Activated naive CD4-positive, alpha-beta T cell treated with anti-CD3 and anti-CD28 coated beads for 36 hours (primary cell): ENCODE results near the gene SIPA1L3. TPM values are rescaled to one million over a fixed set of nuclear protein-coding genes. Genes with fewer than 3 reads are reported as not detected.

Experiments
- CTCF ChIA-PET: fragments of 350-600 bp; sonication (Branson Sonifier 250); formaldehyde crosslinking; loops from one replicate; lab custom pipeline; 2021; ENCODE audit warnings: antibody characterized with exemption; lab: Charles Lee
- DNase-seq: peaks from one replicate; pipeline ENCODE4 v3.0.0-alpha.2; 2020
- H3K27ac Mint-ChIP-seq: one replicate; pipeline ENCODE4 v1.8.0; 2021; ENCODE audit warnings: mild to moderate bottlenecking, mixed read lengths
- H3K27me3 Mint-ChIP-seq: one replicate; pipeline ENCODE4 v1.8.0; 2021; ENCODE audit warnings: low read depth, mixed read lengths
- H3K36me3 Mint-ChIP-seq: one replicate; pipeline ENCODE4 v1.8.0; 2021; ENCODE audit warnings: low read depth, mixed read lengths
- H3K4me1 Mint-ChIP-seq: one replicate; pipeline ENCODE4 v1.8.0; 2021; ENCODE audit warnings: low read depth, mixed read lengths
- H3K4me3 Mint-ChIP-seq: one replicate; pipeline ENCODE4 v1.8.0; 2021; ENCODE audit warnings: mild to moderate bottlenecking, moderate library complexity, mixed read lengths
- H3K9me3 Mint-ChIP-seq: one replicate; pipeline ENCODE4 v1.8.0; 2021; ENCODE audit warnings: mixed read lengths
- intact Hi-C: fragments of 100-400 bp; cut with micrococcal nuclease; formaldehyde crosslinking; loops from one replicate; pipeline ENCODE4 v1.15.1; 2023
- total RNA-seq, 2 experiments: library from RNA; stranded (reverse); gene quantifications; one replicate each; pipeline ENCODE4 v1.2.3, GENCODE V29; 2021

SIPA1L3 gene
- total RNA-seq, 2 experiments from 2014 or later, result 8.1 to 10.4 TPM

- Mint-ChIP-seq H3K27me3 (no peaks in the 10 kb centered on the region), H3K9me3 (peaks cover 18% of the 10 kb centered on the region), H3K36me3 (peaks cover 24% of the 10 kb centered on the region), H3K4me1 (no peaks in the 10 kb centered on the region), H3K4me3 (no peak overlapping the region), H3K27ac (no peak overlapping the region)
- CTCF ChIA-PET, result no interaction called here
- no peak for DNase-seq
- intact Hi-C loops, result no loop called here
These were observed 63.7 kb downstream of the SIPA1L3 start for GRCh38 chr19:37970699-37971098.

DNA sequence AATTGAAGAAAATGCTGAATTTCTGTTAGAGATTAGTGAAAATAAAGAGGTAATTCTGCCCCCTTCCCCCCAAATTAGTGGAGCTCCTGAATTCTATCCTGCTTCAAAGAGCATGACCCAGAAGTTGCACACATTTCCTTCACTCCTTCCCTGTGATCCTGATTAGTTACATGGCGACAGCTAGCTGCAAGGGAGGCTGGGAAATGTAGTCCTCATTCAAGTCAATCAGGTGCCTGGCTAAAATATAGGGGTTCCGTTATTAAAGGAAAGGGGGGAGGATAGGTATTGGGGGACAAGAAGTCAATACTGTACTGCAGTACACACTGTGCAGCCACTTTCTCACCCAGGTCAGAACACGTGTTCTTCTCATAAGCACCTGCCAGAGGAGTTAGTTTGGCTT is 65.8 kb downstream of the SIPA1L3 start:
- Mint-ChIP-seq H3K4me3 (no peak overlapping the region), H3K36me3 (peaks cover 25% of the 10 kb centered on the region), H3K27me3 (no peaks in the 10 kb centered on the region), H3K4me1 (no peaks in the 10 kb centered on the region), H3K27ac (no peak overlapping the region), H3K9me3 (peaks cover 18% of the 10 kb centered on the region)
- CTCF ChIA-PET, result interaction anchor here (0.7 kb wide), 1 partner anchor 70 kb away, joined by 3 read pairs; no protein-coding TSS in a partner anchor
- intact Hi-C loops, result no loop called here
- no peak for DNase-seq

DNA sequence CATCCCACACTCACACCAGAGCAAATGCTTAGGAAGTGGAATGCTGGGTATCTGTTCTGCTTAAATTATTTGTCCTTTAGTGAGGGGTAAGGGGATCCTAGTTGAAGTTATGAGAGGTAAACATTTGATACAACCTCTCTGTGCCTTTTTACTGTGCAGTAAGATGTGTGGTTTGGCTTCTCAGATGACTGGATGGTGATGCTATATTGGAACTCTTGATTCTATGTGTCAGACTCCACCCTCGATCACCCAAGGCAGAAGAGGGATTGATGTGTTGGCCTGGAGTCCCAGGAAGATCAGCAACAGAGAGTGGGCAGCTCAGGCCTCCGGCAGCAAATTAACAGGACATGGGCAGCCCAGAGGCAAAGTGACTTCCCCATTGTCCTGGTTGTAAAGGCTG is 66.7 kb downstream of the SIPA1L3 start:
- Mint-ChIP-seq H3K27ac (no peak overlapping the region), H3K27me3 (no peaks in the 10 kb centered on the region), H3K36me3 (peaks cover 25% of the 10 kb centered on the region), H3K9me3 (peaks cover 16% of the 10 kb centered on the region), H3K4me1 (no peaks in the 10 kb centered on the region), H3K4me3 (no peak overlapping the region)
- CTCF ChIA-PET, result no interaction called here
- DNase-seq, result no peak
- intact Hi-C loops, result no loop called here

DNA sequence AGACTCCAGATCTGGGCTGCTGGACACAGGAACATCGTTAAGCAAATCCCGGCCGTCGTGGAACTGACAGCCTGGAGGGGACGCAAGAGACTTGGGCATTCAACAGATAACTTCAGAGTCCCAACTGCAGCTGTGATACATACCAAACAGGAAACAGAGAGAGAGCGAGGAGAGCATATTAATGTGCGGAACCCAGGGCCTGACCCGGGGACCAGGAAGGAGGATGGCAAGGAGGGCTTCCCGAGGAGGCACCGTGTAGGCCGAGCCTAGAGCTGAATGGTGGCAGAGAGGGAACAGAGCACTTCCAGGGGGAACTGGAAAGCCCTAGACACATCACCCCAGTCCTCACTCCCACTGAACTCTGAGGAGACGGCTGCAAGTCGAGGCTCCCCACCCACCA is 68.1 kb downstream of the SIPA1L3 start:
- Mint-ChIP-seq H3K27ac (no peak overlapping the region), H3K4me1 (no peaks in the 10 kb centered on the region), H3K4me3 (no peak overlapping the region), H3K9me3 (peaks cover 13% of the 10 kb centered on the region), H3K27me3 (no peaks in the 10 kb centered on the region), H3K36me3 (peaks cover 21% of the 10 kb centered on the region)
- no peak for DNase-seq
- CTCF ChIA-PET, result no interaction called here
- intact Hi-C loops, result no loop called here

- Mint-ChIP-seq H3K4me1 (no peaks in the 10 kb centered on the region), H3K4me3 (no peak overlapping the region), H3K9me3 (peaks cover 6% of the 10 kb centered on the region), H3K27me3 (no peaks in the 10 kb centered on the region), H3K27ac (no peak overlapping the region), H3K36me3 (peaks cover 18% of the 10 kb centered on the region)
- CTCF ChIA-PET, result interaction anchor here (0.9 kb wide), 1 partner anchor 11 kb away, joined by 3 read pairs; no protein-coding TSS in a partner anchor
- no peak for DNase-seq
- intact Hi-C loops, result no loop called here
These were observed 68.8 kb downstream of the SIPA1L3 start for GRCh38 chr19:37975596-37976515.

DNA sequence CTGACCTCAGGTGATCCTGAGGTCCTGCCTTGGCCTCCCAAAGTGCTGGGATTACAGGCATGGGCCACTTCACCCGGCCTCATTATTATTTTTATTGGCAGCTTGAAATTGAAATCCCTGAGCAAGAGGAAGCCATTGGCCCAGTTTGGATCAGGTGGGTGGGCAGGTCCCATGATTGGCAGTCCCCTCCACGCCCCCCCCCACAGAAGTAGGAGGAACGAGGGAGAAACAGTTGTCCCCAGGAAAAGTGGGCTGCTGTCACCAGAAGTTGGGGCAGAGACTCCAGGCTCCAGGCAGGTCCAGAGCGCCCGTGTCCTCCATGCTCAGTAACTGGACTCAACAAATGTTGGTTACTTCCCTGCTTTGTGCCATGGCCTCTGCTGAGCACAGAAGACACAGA is 70.4 kb downstream of the SIPA1L3 start:
- intact Hi-C loops, result no loop called here
- Mint-ChIP-seq H3K27ac (no peak overlapping the region), H3K4me3 (no peak overlapping the region), H3K9me3 (peaks cover 2% of the 10 kb centered on the region), H3K27me3 (no peaks in the 10 kb centered on the region), H3K36me3 (peaks cover 9% of the 10 kb centered on the region), H3K4me1 (no peaks in the 10 kb centered on the region)
- no peak for DNase-seq
- CTCF ChIA-PET, result no interaction called here

GRCh38 chr19:37977992-37978391 is 71.0 kb downstream of the SIPA1L3 start:
- H3K36me3 Mint-ChIP-seq, result peaks cover 9% of the 10 kb centered on the region
- H3K27me3 Mint-ChIP-seq, result no peaks in the 10 kb centered on the region
- no peak overlapping the region for H3K27ac Mint-ChIP-seq
- no peak overlapping the region for H3K4me3 Mint-ChIP-seq
- no peaks in the 10 kb centered on the region for H3K4me1 Mint-ChIP-seq
- intact Hi-C loops, result no loop called here
- no peaks in the 10 kb centered on the region for H3K9me3 Mint-ChIP-seq
- no peak for DNase-seq
- CTCF ChIA-PET, result no interaction called here

GRCh38 chr19:37979547-37980082 is 72.6 kb downstream of the SIPA1L3 start:
- intact Hi-C loops, result no loop called here
- Mint-ChIP-seq H3K9me3 (no peaks in the 10 kb centered on the region), H3K36me3 (peaks cover 3% of the 10 kb centered on the region), H3K4me1 (no peaks in the 10 kb centered on the region), H3K27ac (no peak overlapping the region), H3K27me3 (no peaks in the 10 kb centered on the region), H3K4me3 (no peak overlapping the region)
- DNase-seq, result no peak
- CTCF ChIA-PET, result no interaction called here

- H3K27ac Mint-ChIP-seq, result no peak overlapping the region
- CTCF ChIA-PET, result interaction anchor here (0.6 kb wide), 1 partner anchor 117 kb away, joined by 3 read pairs; no protein-coding TSS in a partner anchor
- H3K9me3 Mint-ChIP-seq, result no peaks in the 10 kb centered on the region
- no peaks in the 10 kb centered on the region for H3K27me3 Mint-ChIP-seq
- no peaks in the 10 kb centered on the region for H3K4me1 Mint-ChIP-seq
- intact Hi-C loops, result no loop called here
- H3K36me3 Mint-ChIP-seq, result peaks cover 2% of the 10 kb centered on the region
- DNase-seq, result no peak
- H3K4me3 Mint-ChIP-seq, result no peak overlapping the region
These were observed 73.6 kb downstream of the SIPA1L3 start for GRCh38 chr19:37980419-37981170.

DNA sequence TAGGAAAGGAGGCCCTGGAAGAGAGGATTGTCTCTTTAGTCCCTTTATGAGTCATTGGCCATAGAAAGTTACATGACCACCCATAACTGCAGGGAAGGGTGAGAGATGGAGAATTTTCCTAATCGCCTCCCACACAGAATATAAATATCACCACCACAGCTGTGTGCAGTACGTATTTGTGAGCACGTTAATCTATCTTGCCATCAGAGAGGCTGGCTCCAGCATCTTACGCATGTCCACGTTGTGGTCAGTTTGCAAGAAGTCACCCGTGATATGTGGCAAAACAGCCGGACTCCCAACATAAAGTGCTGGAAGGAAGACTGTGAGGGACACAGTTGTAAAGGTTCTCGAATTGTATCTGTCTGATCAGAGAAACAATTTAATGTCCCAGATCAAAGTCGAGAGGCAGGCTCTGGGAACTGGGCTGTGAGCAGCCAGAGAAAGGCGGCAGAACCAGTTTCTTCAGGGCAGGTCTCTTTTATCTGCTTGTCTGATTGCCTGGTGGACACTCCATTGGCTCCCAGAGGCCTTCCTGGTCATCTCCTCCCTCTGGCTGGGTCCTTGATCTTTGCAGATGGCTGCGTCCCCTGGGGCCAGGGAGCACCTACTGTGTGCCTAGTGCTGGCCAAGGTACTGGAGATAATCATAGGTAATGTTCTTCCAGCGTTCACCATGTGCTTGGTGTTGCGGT is 74.9 kb downstream of the SIPA1L3 start:
- peaks cover 8% of the 10 kb centered on the region for H3K4me1 Mint-ChIP-seq
- H3K9me3 Mint-ChIP-seq, result no peaks in the 10 kb centered on the region
- no peaks in the 10 kb centered on the region for H3K27me3 Mint-ChIP-seq
- no peak overlapping the region for H3K27ac Mint-ChIP-seq
- DNase-seq, result no peak
- no peak overlapping the region for H3K4me3 Mint-ChIP-seq
- CTCF ChIA-PET, result no interaction called here
- H3K36me3 Mint-ChIP-seq, result no peaks in the 10 kb centered on the region
- intact Hi-C loops, result no loop called here

DNA sequence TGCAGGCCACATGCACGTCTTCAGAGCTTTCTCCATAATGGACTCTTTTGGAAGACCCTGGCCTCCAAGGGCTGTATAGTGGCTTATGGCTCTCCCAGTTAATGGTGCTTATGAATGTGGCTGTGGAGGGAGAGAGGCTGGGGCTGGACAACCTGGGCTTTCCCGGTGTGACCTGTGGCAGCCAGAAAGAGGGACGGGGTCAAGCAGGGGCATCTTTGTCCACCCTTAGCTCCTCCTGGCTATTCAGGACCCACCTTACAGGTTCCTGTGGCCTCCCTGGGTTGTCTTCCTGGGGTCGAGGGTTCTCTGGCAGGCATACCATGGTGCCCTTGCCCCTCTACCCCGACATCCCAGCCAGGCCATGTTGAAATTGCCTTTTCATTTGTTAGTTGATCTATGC is 75.6 kb downstream of the SIPA1L3 start:
- Mint-ChIP-seq H3K9me3 (no peaks in the 10 kb centered on the region), H3K4me3 (no peak overlapping the region), H3K4me1 (peaks cover 8% of the 10 kb centered on the region), H3K36me3 (no peaks in the 10 kb centered on the region), H3K27me3 (no peaks in the 10 kb centered on the region), H3K27ac (no peak overlapping the region)
- CTCF ChIA-PET, result no interaction called here
- DNase-seq, result no peak
- intact Hi-C loops, result no loop called here

- DNase-seq, result no peak
- Mint-ChIP-seq H3K4me1 (peaks cover 8% of the 10 kb centered on the region), H3K4me3 (no peak overlapping the region), H3K36me3 (no peaks in the 10 kb centered on the region), H3K27ac (no peak overlapping the region), H3K27me3 (no peaks in the 10 kb centered on the region), H3K9me3 (no peaks in the 10 kb centered on the region)
- CTCF ChIA-PET, result no interaction called here
- intact Hi-C loops, result no loop called here
These were observed 76.1 kb downstream of the SIPA1L3 start for GRCh38 chr19:37983153-37983552.
